Keratinocyte (primary cell): ENCODE data around the gene SLC25A34. TPM values are rescaled to one million over a fixed set of nuclear protein-coding genes. Genes with fewer than 3 reads are reported as not detected.

Source experiments
- DNase-seq: peaks from one replicate; pipeline ENCODE4 v3.0.0-alpha.2; 2011; ENCODE audit warnings: low read depth, missing footprints, low spot score
- FAIRE-seq: peaks from 2 replicates; lab custom pipeline; 2011; peaks lifted over from hg19 to GRCh38; lab: Jason Lieb, UNC
- H2AFZ ChIP-seq: 2 replicates; pipeline ENCODE4 v1.6.0; 2012; ENCODE audit warnings: low read length, control low read depth, inconsistent platforms; ENCODE audit not compliant: control insufficient read depth
- H3K27ac ChIP-seq: 2 replicates; pipeline ENCODE4 v1.5.1; 2011; ENCODE audit warnings: low read length; ENCODE audit not compliant: control insufficient read depth, insufficient read depth
- H3K27me3 ChIP-seq: 3 replicates; pipeline ENCODE4 v1.6.0; 2011; ENCODE audit warnings: low read length; ENCODE audit not compliant: control insufficient read depth, insufficient read depth; ENCODE audit errors: extremely low read depth
- H3K36me3 ChIP-seq, 2 experiments: 2 replicates in 1 of 2; 3 replicates in 1 of 2; pipeline ENCODE4 v1.5.1; 2011; ENCODE audit warnings: low read length in 2 of 2, mild to moderate bottlenecking in 1 of 2; ENCODE audit not compliant: control insufficient read depth in 2 of 2, insufficient read depth in 2 of 2; ENCODE audit errors: extremely low read depth in 1 of 2
- H3K4me1 ChIP-seq: 3 replicates; pipeline ENCODE4 v1.5.1; 2011; ENCODE audit warnings: low read length; ENCODE audit not compliant: control insufficient read depth, insufficient read depth; ENCODE audit errors: extremely low read depth
- H3K4me2 ChIP-seq: 3 replicates; pipeline ENCODE4 v1.6.0; 2011; ENCODE audit warnings: low read depth, low read length; ENCODE audit not compliant: control insufficient read depth, insufficient read depth; ENCODE audit errors: extremely low read depth
- H3K4me3 ChIP-seq, 3 experiments: fragments of 200-600 bp in 1 of 3; sonication (generic) in 1 of 3; 2 replicates in 2 of 3; 3 replicates in 1 of 3; pipeline ENCODE4 v1.5.1; 2011 to 2016; ENCODE audit warnings: low read length in 3 of 3, mild to moderate bottlenecking in 3 of 3, control low read depth in 2 of 3, inconsistent platforms in 1 of 3, low read depth in 1 of 3, mixed read lengths in 1 of 3, mixed run types in 1 of 3, moderate library complexity in 1 of 3; ENCODE audit not compliant: control insufficient read depth in 2 of 3, insufficient read depth in 2 of 3; ENCODE audit errors: extremely low read depth in 1 of 3
- H3K79me2 ChIP-seq: 2 replicates; pipeline ENCODE4 v1.6.0; 2012; ENCODE audit warnings: low read length; ENCODE audit not compliant: control insufficient read depth, insufficient read depth
- H3K9ac ChIP-seq: 3 replicates; pipeline ENCODE4 v1.6.0; 2011; ENCODE audit warnings: low read length; ENCODE audit not compliant: control insufficient read depth, insufficient read depth; ENCODE audit errors: extremely low read depth
- H3K9me1 ChIP-seq: 3 replicates; pipeline ENCODE4 v1.6.0; 2011; ENCODE audit warnings: low read length; ENCODE audit not compliant: control insufficient read depth, insufficient read depth; ENCODE audit errors: extremely low read depth
- H3K9me3 ChIP-seq: 2 replicates; pipeline ENCODE4 v1.5.1; 2012; ENCODE audit warnings: low read depth, low read length; ENCODE audit not compliant: control insufficient read depth
- H4K20me1 ChIP-seq: 3 replicates; pipeline ENCODE4 v1.6.0; 2011; ENCODE audit warnings: low read length; ENCODE audit not compliant: control insufficient read depth, insufficient read depth; ENCODE audit errors: extremely low read depth
- EZH2 ChIP-seq: IDR thresholded peaks from one replicate; pipeline ENCODE4 v1.6.1; 2012; ENCODE audit warnings: inconsistent platforms, mild to moderate bottlenecking, low read length, moderate library complexity
- dilution Hi-C: fragments of 300-500 bp; cut with MboI; formaldehyde crosslinking; loops from one replicate; pipeline ENCODE4 v1.7.0; 2020; ENCODE audit warnings: low sequenced_read_pairs; ENCODE audit not compliant: extremely low pct_ligation_motif_present
- polyA plus RNA-seq, 5 experiments: library from polyadenylated mRNA; depleted of rRNA in 3 of 5; stranded (reverse) in 3 of 5; stranded (forward) in 1 of 5; unstranded in 1 of 5; fragments of >200 nt; gene quantifications; 1 replicate in 1 of 5; 2 replicates in 3 of 5; 3 replicates in 1 of 5; pipeline versions ENCODE4 v1.2.1 to v1.2.3, GENCODE V29; 2011 to 2012; ENCODE audit warnings: missing spikeins in 2 of 5, low read depth in 1 of 5, low replicate concordance in 1 of 5
- TF ChIP-seq, protein P1 (sequence below), 3 experiments: IDR thresholded peaks in 1 of 3; conservative IDR thresholded peaks in 1 of 3; optimal IDR thresholded peaks in 1 of 3; 2 replicates in 2 of 3; 3 replicates in 1 of 3; pipeline versions ENCODE3 to v1.5.1; 2011; ENCODE audit warnings: low read length in 3 of 3, mild to moderate bottlenecking in 3 of 3, moderate library complexity in 2 of 3, control low read depth in 1 of 3, inconsistent platforms in 1 of 3; ENCODE audit not compliant: insufficient read depth in 2 of 3; ENCODE audit errors: extremely low read depth in 1 of 3

The SLC25A34 gene
- polyA plus RNA-seq, 1 donor (not counting 4 experiments of a cell fraction or from before 2014, with no cell fraction given), result 0.46 TPM

- Histone ChIP-seq H3K9me1 (no peaks in the 10 kb centered on the region), H3K4me1 (no peaks in the 10 kb centered on the region), H3K36me3 (no peaks in the 10 kb centered on the region), H3K27ac (no peak overlapping the region), H3K9me3 (no peaks in the 10 kb centered on the region), H3K27me3 (no peaks in the 10 kb centered on the region), H3K9ac (no peak overlapping the region), H3K4me3 (no peak overlapping the region), H4K20me1 (no peaks in the 10 kb centered on the region), H3K4me2 (no peak overlapping the region), H3K79me2 (no peaks in the 10 kb centered on the region), H2AFZ (no peak overlapping the region)
- FAIRE-seq (no peak), DNase-seq (no peak)
- no peak for TF ChIP-seq EZH2
- dilution Hi-C loops, result no loop called here
Observed at GRCh38 chr1:15748690-15749398, 12.8 kb downstream of the SLC25A34 start.

DNA sequence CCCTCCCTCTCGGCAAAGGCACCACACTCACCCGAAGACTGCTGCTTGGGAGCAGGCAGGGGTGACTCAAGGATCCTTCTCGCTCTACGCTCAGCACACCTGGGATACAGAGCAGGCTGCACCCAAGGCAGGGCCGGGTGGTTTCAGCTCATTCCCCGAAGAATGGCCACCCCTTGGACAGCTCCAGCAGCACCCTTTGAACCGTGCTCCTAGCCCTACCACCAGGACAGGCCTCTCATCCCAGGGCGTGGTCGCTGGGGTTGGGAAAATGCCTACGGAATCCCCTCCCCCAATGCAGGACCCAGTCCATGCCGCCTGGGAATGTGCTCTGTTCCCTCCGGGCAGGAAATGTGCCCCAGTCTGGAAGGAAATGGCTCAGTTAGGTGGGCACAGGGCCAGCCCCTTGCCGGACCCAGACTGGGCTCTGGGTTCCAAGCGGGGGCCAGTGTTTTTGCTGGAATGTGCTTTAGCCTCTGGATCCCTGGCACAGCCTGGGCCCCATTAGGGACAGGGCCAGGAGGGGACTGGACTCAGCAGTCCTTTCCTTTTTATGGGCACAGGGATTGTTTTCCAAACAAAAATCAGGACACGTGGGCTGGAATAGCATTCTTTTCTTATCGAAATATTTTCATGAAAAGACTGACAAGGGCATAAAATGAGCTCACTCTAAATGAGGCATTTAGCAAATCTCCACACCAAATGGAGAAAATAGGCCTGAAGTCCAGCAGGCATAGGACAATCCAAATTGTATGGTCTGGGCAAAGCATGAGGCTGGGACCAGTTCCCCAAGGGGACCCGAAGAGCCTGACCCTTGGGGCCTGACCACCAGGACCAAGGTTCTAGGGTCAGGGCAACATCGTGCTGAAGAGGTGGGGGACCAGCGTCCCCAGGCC lies 13.6 kb downstream of the SLC25A34 start:
- Histone ChIP-seq H3K4me2 (no peak overlapping the region), H3K9me1 (no peaks in the 10 kb centered on the region), H3K9me3 (no peaks in the 10 kb centered on the region), H3K27me3 (no peaks in the 10 kb centered on the region), H3K4me1 (no peaks in the 10 kb centered on the region), H3K36me3 (no peaks in the 10 kb centered on the region), H3K9ac (no peak overlapping the region), H3K4me3 (no peak overlapping the region), H2AFZ (no peak overlapping the region), H3K79me2 (no peaks in the 10 kb centered on the region), H4K20me1 (no peaks in the 10 kb centered on the region), H3K27ac (no peak overlapping the region)
- no peak for TF ChIP-seq EZH2
- TF ChIP-seq, protein P1, sequence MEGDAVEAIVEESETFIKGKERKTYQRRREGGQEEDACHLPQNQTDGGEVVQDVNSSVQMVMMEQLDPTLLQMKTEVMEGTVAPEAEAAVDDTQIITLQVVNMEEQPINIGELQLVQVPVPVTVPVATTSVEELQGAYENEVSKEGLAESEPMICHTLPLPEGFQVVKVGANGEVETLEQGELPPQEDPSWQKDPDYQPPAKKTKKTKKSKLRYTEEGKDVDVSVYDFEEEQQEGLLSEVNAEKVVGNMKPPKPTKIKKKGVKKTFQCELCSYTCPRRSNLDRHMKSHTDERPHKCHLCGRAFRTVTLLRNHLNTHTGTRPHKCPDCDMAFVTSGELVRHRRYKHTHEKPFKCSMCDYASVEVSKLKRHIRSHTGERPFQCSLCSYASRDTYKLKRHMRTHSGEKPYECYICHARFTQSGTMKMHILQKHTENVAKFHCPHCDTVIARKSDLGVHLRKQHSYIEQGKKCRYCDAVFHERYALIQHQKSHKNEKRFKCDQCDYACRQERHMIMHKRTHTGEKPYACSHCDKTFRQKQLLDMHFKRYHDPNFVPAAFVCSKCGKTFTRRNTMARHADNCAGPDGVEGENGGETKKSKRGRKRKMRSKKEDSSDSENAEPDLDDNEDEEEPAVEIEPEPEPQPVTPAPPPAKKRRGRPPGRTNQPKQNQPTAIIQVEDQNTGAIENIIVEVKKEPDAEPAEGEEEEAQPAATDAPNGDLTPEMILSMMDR (optimal IDR thresholded peaks at IDR 0.05 in 1 of 3, IDR thresholded peaks at IDR 0.05 in 1 of 3, conservative IDR thresholded peaks at IDR 0.05 in 1 of 3; ENCODE audit: extremely low read depth in 1 of 3, insufficient read depth in 2 of 3, low read length in 3 of 3), result no peak
- dilution Hi-C loops, result no loop called here
- FAIRE-seq (no peak), DNase-seq (no peak)
